HFFc6 (cell line): ENCODE data around the gene CELSR1. TPM values are rescaled to one million over a fixed set of nuclear protein-coding genes. Genes with fewer than 3 reads are reported as not detected.

Source experiments
- DNase-seq: peaks from one replicate; pipeline ENCODE4 v3.0.0-alpha.2; 2018
- H3K27ac Mint-ChIP-seq: 2 replicates; pipeline ENCODE4 v1.8.0; 2020; ENCODE audit warnings: mild to moderate bottlenecking, mixed read lengths
- H3K27me3 Mint-ChIP-seq: 2 replicates; pipeline ENCODE4 v1.8.0; 2021; ENCODE audit warnings: mild to moderate bottlenecking, moderate library complexity, mixed read lengths; ENCODE audit not compliant: insufficient read depth
- H3K36me3 Mint-ChIP-seq: 2 replicates; pipeline ENCODE4 v1.8.0; 2021; ENCODE audit warnings: low read depth, mixed read lengths
- H3K4me1 Mint-ChIP-seq: 2 replicates; pipeline ENCODE4 v1.8.0; 2020; ENCODE audit warnings: low read depth, mixed read lengths
- H3K4me3 Mint-ChIP-seq: 2 replicates; pipeline ENCODE4 v1.8.0; 2020; ENCODE audit warnings: mild to moderate bottlenecking, moderate library complexity, mixed read lengths
- H3K9me3 Mint-ChIP-seq: 2 replicates; pipeline ENCODE4 v1.8.0; 2020; ENCODE audit warnings: mild to moderate bottlenecking, mixed read lengths
- total RNA-seq, 6 experiments: library from RNA; stranded (reverse); fragmentation: NEBNext Ultra II Directional; extraction: Animal tissue kit (Norgen Biotek cat#: 25700); gene quantifications; 2 replicates in 1 of 6; 3 replicates in 5 of 6; pipeline ENCODE4 v1.2.3, GENCODE V29; 2021
- TF ChIP-seq, protein P1 (sequence below): fragments of 200-600 bp; sonication (generic); IDR thresholded peaks from 2 replicates; pipeline ENCODE4 v1.5.0; 2021; ENCODE audit warnings: antibody characterized with exemption, mild to moderate bottlenecking

CELSR1 gene
- total RNA-seq, 6 experiments from 2014 or later, result 4.7 to 8.2 (median 6.5) TPM

DNA sequence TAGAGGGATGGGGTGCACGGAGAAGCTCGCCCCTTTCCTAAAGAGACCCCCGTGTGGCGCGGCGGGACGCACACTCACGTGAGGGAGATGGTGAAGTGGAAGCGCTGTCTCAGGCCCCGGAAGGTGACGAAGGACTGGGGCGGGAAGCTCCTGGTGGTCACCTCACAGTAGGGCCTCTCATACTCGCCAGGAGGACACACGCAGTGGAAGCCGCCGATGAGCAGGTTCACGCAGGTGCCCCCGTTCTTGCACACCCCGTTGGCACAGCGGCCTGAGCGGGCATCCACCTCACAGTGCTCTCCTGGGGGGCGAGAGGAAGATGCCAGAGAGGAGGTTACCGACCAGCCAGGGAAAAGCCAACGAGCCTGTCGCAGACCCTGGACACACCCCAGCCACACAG, 98.3 kb downstream of the CELSR1 start:
- Mint-ChIP-seq H3K27me3 (peaks cover 8% of the 10 kb centered on the region; the same call in 1 of the 2 replicates), H3K4me1 (peaks cover 6% of the 10 kb centered on the region; the same call in 1 of the 2 replicates), H3K27ac (no peak overlapping the region), H3K36me3 (no peaks in the 10 kb centered on the region), H3K9me3 (no peaks in the 10 kb centered on the region), H3K4me3 (no peak overlapping the region)
- no peak for DNase-seq
- TF ChIP-seq, protein P1, sequence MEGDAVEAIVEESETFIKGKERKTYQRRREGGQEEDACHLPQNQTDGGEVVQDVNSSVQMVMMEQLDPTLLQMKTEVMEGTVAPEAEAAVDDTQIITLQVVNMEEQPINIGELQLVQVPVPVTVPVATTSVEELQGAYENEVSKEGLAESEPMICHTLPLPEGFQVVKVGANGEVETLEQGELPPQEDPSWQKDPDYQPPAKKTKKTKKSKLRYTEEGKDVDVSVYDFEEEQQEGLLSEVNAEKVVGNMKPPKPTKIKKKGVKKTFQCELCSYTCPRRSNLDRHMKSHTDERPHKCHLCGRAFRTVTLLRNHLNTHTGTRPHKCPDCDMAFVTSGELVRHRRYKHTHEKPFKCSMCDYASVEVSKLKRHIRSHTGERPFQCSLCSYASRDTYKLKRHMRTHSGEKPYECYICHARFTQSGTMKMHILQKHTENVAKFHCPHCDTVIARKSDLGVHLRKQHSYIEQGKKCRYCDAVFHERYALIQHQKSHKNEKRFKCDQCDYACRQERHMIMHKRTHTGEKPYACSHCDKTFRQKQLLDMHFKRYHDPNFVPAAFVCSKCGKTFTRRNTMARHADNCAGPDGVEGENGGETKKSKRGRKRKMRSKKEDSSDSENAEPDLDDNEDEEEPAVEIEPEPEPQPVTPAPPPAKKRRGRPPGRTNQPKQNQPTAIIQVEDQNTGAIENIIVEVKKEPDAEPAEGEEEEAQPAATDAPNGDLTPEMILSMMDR, result no peak

DNA sequence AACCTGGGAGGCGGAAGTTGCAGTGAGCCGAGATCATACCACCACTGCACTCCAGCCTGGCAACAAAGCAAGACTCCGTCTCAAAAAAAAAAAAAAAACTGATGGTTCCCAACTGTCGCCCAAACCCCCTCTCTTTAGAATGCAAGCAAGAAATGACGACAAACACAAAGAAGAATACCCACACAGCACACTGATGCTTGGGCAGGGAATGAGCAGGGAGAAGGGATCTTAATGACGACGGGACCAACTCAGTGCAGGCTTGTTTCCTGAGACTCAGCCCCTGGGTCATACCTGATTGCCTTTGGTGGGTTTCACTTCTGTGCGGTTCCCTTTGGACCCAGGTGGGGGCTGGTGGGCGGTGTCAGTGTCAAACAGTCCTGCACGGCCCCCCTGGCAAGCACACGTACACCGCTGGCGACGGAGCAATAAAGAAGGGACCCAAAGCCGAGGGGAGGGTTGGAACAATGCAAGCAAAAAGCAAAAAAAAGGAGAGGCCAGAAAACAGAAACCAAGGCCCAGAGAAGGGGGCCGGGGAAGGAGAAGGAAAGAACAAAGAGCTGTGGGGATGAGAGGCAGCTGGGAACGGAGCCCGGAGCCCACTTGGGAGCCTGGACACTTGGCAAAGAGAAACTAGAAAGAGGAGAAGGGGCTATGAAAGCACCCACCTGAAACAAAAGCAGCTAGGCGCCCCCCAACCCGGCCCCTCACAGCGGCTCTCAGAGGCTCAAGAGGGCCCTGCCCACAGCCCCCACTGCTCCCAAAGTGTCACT, 99.6 kb downstream of the CELSR1 start:
- TF ChIP-seq, protein P1, result no peak
- Mint-ChIP-seq H3K27ac (no peak overlapping the region), H3K9me3 (no peaks in the 10 kb centered on the region), H3K36me3 (no peaks in the 10 kb centered on the region), H3K4me3 (no peak overlapping the region), H3K27me3 (peaks cover 5% of the 10 kb centered on the region), H3K4me1 (peaks cover 6% of the 10 kb centered on the region; the same call in 1 of the 2 replicates)
- DNase-seq, result no peak

- no peaks in the 10 kb centered on the region for H3K36me3 Mint-ChIP-seq
- no peak overlapping the region for H3K27ac Mint-ChIP-seq
- H3K4me3 Mint-ChIP-seq, result no peak overlapping the region
- TF ChIP-seq, protein P1, result no peak
- peaks cover 5% of the 10 kb centered on the region for H3K27me3 Mint-ChIP-seq
- H3K4me1 Mint-ChIP-seq, result peaks cover 6% of the 10 kb centered on the region; the same call in 1 of the 2 replicates
- DNase-seq, result peak; percentile 26
- H3K9me3 Mint-ChIP-seq, result no peaks in the 10 kb centered on the region
Observed at GRCh38 chr22:46436595-46437175, 100.7 kb downstream of the CELSR1 start.

DNA sequence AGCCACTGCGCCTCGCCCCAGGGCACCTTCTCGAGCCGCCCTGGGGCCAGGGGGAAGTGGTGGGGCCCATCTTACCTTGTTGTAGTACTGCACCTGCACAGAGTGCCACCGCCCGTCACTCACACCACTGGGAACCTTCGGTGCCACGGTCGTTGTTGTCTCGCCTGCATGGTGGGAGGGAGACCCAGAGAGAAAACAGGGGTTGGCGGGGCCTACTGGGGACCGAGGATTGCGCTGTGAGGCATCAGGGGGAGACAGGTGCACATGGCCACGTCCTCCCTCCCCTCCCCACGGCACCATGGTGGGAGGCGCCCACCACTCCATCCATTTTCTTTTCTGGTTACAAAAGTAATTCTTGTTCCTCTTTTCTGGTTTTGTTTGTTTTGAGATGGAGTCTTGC, 104.1 kb downstream of the CELSR1 start:
- H3K4me1 Mint-ChIP-seq, result peaks cover 6% of the 10 kb centered on the region; the same call in 1 of the 2 replicates
- H3K27me3 Mint-ChIP-seq, result peaks cover 8% of the 10 kb centered on the region
- no peak overlapping the region for H3K4me3 Mint-ChIP-seq
- TF ChIP-seq, protein P1, result no peak
- no peaks in the 10 kb centered on the region for H3K36me3 Mint-ChIP-seq
- no peaks in the 10 kb centered on the region for H3K9me3 Mint-ChIP-seq
- DNase-seq, result no peak
- no peak overlapping the region for H3K27ac Mint-ChIP-seq

GRCh38 chr22:46432164-46433068, 105.0 kb downstream of the CELSR1 start:
- Mint-ChIP-seq H3K36me3 (no peaks in the 10 kb centered on the region), H3K27ac (no peak overlapping the region), H3K27me3 (peaks cover 8% of the 10 kb centered on the region), H3K9me3 (no peaks in the 10 kb centered on the region), H3K4me1 (peaks cover 6% of the 10 kb centered on the region; the same call in 1 of the 2 replicates), H3K4me3 (peak overlapping the region; percentile 57; the same call in 1 of the 2 replicates)
- TF ChIP-seq, protein P1, result no peak
- DNase-seq, result no peak
